Hepatocyte (in vitro differentiated cells): Measurements from ENCODE around the gene FAM9B.

ENCODE experiments used
- EZH2 ChIP-seq: fragments of 200-600 bp; sonication (generic); IDR thresholded peaks from 2 replicates; pipeline ENCODE4 v1.6.1; 2016; ENCODE audit warnings: antibody characterized with exemption, mild to moderate bottlenecking, borderline replicate concordance
- EZH2phosphoT487 ChIP-seq: fragments of 200-600 bp; sonication (generic); IDR thresholded peaks from one replicate; pipeline ENCODE4 v1.6.1; 2018; ENCODE audit warnings: antibody characterized with exemption, mild to moderate bottlenecking, low read depth, moderate library complexity; ENCODE audit not compliant: unreplicated experiment, severe bottlenecking
- TF ChIP-seq, protein P1 (sequence below): fragments of 200-600 bp; sonication (generic); IDR thresholded peaks from 2 replicates; pipeline ENCODE4 v1.5.1; 2016; ENCODE audit warnings: antibody characterized with exemption, mild to moderate bottlenecking; ENCODE audit not compliant: poor library complexity

DNA sequence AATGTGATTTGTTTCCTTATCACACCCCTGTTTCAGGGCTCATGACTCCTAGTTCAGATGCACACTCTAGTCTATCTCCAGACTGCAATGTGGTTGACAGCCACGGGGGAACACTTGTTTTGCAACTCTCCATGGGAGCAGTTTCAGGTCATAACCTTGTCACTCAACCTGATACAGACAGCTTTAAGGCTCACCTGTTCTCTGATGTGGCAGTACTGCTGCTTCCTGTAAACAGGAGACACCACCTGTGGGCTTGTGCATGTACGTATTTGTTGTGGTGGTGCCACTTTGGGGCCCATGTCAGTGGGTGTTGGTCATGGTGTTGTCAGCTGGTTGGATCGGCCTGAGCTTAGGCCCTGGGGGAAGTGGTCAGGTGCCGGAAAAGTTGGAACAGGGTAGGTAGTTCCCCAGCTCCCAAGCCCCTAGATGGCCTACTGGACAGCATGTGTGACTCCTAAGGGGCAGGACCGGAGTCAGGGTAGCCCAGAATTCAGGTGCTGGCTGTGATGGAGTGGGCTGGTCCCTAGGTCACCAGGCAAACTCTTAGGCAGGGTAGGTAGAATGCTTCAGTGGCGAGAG is 46.2 kb downstream of the FAM9B start:
- TF ChIP-seq, protein P1, sequence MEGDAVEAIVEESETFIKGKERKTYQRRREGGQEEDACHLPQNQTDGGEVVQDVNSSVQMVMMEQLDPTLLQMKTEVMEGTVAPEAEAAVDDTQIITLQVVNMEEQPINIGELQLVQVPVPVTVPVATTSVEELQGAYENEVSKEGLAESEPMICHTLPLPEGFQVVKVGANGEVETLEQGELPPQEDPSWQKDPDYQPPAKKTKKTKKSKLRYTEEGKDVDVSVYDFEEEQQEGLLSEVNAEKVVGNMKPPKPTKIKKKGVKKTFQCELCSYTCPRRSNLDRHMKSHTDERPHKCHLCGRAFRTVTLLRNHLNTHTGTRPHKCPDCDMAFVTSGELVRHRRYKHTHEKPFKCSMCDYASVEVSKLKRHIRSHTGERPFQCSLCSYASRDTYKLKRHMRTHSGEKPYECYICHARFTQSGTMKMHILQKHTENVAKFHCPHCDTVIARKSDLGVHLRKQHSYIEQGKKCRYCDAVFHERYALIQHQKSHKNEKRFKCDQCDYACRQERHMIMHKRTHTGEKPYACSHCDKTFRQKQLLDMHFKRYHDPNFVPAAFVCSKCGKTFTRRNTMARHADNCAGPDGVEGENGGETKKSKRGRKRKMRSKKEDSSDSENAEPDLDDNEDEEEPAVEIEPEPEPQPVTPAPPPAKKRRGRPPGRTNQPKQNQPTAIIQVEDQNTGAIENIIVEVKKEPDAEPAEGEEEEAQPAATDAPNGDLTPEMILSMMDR: no peak
- TF ChIP-seq EZH2phosphoT487 (no peak), EZH2 (no peak)
